ENCODE measurements around the gene FBXL20. TPM values are rescaled to one million over a fixed set of nuclear protein-coding genes. Genes with fewer than 3 reads are reported as not detected.

FBXL20 gene
- total and polyA plus RNA-seq, 2 donors (not counting 1 experiment from before 2014, with no cell fraction given) = 7.6 to 14.5 TPM

GRCh38 chr17:39204245-39204644 is 197.2 kb downstream of the FBXL20 start:
- TF ChIP-seq EZH2 (IDR thresholded peaks at IDR 0.05; ENCODE audit: low read length, missing control alignments) (no peak), CTCF (conservative IDR thresholded peaks at IDR 0.05 in 1 of 2, IDR thresholded peaks at IDR 0.05 in 1 of 2; ENCODE audit: low read depth in 1 of 2, low read length in 2 of 2) (no peak)
- no peak overlapping the region for H3K4me2 ChIP-seq (ENCODE audit: extremely low read depth, insufficient read depth, low read length)
- no peak overlapping the region for H2AFZ ChIP-seq (ENCODE audit: low read length)
- H4K20me1 ChIP-seq (ENCODE audit: control insufficient read depth, extremely low read depth, insufficient read depth, low read length) = no peaks in the 10 kb centered on the region
- H3K9me3 ChIP-seq (ENCODE audit: control insufficient read depth, insufficient read depth, low read depth, low read length) = no peaks in the 10 kb centered on the region
- no peak overlapping the region for H3K27ac ChIP-seq (ENCODE audit: insufficient read depth, low read length)
- peaks cover 13% of the 10 kb centered on the region for H3K4me1 ChIP-seq (ENCODE audit: control insufficient read depth, extremely low read depth, insufficient read depth, low read length)
- DNase-seq (ENCODE audit: low read depth in 2 of 2) = no peak
- no peaks in the 10 kb centered on the region for H3K27me3 ChIP-seq (ENCODE audit: control insufficient read depth, insufficient read depth, low read length)
- no peak overlapping the region for H3K9ac ChIP-seq (ENCODE audit: insufficient read depth, low read length)
- peaks cover 16% of the 10 kb centered on the region for H3K36me3 ChIP-seq (ENCODE audit: control insufficient read depth, insufficient read depth, low read length)
- H3K79me2 ChIP-seq (ENCODE audit: control insufficient read depth, insufficient read depth, low read length) = peaks cover 28% of the 10 kb centered on the region
- no peak overlapping the region for H3K4me3 ChIP-seq (replicated peaks in 1 of 4; ENCODE audit: control extremely low read depth in 1 of 4, insufficient read depth in 1 of 4, low read depth in 3 of 4, low read length in 4 of 4)

Other genes starting within 250 kb of the FBXL20 start
- gene PLXDC1, start 250.0 kb downstream of the FBXL20 start, total RNA-seq = 4.1 and 6.3 TPM in 2 replicates
- 4.7 and 5.8 TPM in 2 replicates for gene PLXDC1, start 250.0 kb downstream of the FBXL20 start, polyA plus RNA-seq
- gene ARL5C, start 235.5 kb downstream of the FBXL20 start, total RNA-seq = not detected in 2 replicates
- not detected in 2 replicates for gene ARL5C, start 235.5 kb downstream of the FBXL20 start, polyA plus RNA-seq
- 2.3 and 5.9 TPM in 2 replicates for gene CACNB1, start 204.0 kb downstream of the FBXL20 start, total RNA-seq
- 4.2 and 5.7 TPM in 2 replicates for gene CACNB1, start 204.0 kb downstream of the FBXL20 start, polyA plus RNA-seq
- 1,378 and 1,996 TPM in 2 replicates for gene RPL19, start 201.3 kb downstream of the FBXL20 start, total RNA-seq
- 1,814 and 2,237 TPM in 2 replicates for gene RPL19, start 201.3 kb downstream of the FBXL20 start, polyA plus RNA-seq
- under 0.01 TPM in 1 of 2 replicates, not detected in the other for gene STAC2, start 175.7 kb downstream of the FBXL20 start, total RNA-seq
- gene STAC2, start 175.7 kb downstream of the FBXL20 start, polyA plus RNA-seq = 0.01 TPM in 1 of 2 replicates, not detected in the other
- gene MED1, start 49.6 kb upstream of the FBXL20 start, total RNA-seq = 20.5 and 28.4 TPM in 2 replicates
- 32.3 and 36.5 TPM in 2 replicates for gene MED1, start 49.6 kb upstream of the FBXL20 start, polyA plus RNA-seq
- 19.3 and 24.9 TPM in 2 replicates for gene CDK12, start 59.9 kb upstream of the FBXL20 start, total RNA-seq
- gene CDK12, start 59.9 kb upstream of the FBXL20 start, polyA plus RNA-seq = 19.4 and 22.2 TPM in 2 replicates
- gene NEUROD2, start 206.3 kb upstream of the FBXL20 start, total RNA-seq = not detected in 2 replicates
- not detected in 2 replicates for gene NEUROD2, start 206.3 kb upstream of the FBXL20 start, polyA plus RNA-seq
- under 0.01 and 0.26 TPM in 2 replicates for gene PPP1R1B, start 225.3 kb upstream of the FBXL20 start, total RNA-seq
- 0.05 TPM in 1 of 2 replicates, not detected in the other for gene PPP1R1B, start 225.3 kb upstream of the FBXL20 start, polyA plus RNA-seq
- gene STARD3, start 235.5 kb upstream of the FBXL20 start, total RNA-seq = 28.0 and 31.7 TPM in 2 replicates
- gene STARD3, start 235.5 kb upstream of the FBXL20 start, polyA plus RNA-seq = 30.4 and 43.1 TPM in 2 replicates

Data from fibroblast of lung (primary cell).